IPS DF 4.7 (cell line): ENCODE data around the gene ZNF597.

Source experiments
- DNase-seq: peaks from one replicate; pipeline ENCODE4 v3.0.0-alpha.2; 2013; ENCODE audit warnings: low spot score; ENCODE audit errors: extremely low read depth

Gene ZNF597

DNA sequence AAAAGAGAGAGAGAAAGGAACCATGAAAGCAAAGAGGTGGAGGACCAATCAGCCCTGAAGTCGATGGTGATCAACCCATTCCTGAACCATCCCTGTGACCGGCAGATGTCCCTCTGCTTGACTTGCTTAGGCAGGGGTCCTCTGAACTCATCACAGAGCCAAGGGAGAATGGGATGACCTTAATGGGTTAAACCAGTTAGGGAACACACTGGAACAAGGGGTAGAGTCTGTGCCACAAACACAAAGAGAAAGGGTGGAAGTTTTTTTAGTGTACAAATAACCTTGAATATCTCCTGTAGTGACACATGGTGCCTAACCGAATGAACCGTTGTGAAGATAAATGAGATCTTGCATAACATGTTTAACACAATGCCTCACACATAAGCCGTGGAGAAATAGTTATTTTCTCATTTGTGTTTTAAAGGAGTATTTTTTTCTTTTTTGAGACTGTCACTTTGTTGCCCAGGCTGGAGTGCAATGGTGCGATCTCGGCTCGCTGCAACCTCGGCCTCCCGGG is 11.4 kb upstream of the ZNF597 start:
- no peak for DNase-seq

DNA sequence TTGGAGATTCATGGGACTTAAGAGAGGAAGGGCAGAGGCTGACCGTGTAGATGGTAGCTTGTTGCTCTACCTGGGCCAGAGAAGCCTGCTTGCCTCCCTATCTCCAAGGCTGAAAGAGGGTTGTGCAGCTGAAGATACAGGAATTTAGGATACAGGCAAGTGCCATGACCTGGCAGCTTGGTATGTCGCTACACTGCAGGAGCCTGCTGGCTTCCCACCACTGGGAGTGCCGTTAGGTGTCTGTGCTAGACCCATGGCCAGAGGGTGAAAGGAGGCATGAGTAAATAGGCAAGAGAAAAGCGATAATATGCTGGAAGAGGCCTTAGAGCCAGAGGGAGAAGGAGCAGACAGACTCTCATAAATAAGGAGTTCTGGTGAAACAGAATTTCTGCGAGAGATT is 10.8 kb upstream of the ZNF597 start:
- no peak for DNase-seq

DNA sequence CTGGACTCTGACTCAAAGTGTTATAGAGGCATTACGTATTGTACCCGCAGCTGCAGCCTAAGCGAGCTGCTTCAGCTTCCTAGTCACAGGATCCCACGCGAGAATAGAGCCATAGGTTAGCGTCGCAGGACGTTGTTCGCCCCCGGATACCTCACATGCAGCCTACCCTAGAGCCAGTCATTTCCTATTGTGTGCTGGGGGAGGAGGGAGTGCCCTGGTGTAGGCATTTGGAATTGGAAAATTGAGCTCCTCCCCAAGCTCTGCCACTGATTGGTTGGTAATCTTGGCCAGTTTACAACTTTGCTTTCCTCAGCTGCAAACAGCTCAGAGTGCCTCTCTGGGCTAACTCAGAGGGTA is 706 bp upstream of the ZNF597 start:
- no peak for DNase-seq

DNA sequence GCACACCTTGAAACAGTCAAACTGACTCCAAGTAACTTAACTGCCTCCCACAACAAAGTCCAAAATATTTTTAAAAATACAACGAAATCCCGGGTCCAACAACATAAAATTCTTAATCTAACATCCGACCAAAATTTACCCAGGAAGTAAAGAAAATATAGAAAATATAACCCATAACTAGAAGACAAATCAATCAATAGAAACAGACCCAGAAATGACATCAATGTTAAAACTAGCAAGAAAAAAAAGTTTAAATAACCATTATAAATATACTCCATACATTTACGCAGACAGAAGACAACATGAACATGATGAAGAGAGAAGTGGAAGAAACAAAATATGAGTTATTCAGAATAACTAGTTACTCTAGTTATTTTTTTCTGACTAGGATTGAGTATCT is 3.7 kb downstream of the ZNF597 start:
- DNase-seq, result no peak

DNA sequence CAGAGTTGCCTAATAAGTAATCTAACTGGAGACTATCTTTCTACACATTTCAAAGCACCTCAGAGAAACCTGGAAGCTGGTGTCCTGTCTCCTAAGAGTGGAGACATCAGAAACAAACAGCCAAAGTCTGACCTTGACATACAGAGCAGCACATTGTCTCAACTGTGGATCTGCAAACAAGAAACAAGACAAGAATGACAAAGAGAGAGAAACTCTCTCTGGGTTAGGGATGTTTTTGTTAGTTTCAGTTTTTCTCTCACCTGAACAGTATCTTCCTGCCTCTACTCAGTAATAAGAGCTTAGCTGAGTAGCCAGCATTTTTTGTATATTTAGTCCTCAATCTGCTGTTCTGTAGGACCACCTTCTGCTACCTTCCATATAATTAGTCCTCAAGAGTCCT is 8.9 kb downstream of the ZNF597 start:
- no peak for DNase-seq

DNA sequence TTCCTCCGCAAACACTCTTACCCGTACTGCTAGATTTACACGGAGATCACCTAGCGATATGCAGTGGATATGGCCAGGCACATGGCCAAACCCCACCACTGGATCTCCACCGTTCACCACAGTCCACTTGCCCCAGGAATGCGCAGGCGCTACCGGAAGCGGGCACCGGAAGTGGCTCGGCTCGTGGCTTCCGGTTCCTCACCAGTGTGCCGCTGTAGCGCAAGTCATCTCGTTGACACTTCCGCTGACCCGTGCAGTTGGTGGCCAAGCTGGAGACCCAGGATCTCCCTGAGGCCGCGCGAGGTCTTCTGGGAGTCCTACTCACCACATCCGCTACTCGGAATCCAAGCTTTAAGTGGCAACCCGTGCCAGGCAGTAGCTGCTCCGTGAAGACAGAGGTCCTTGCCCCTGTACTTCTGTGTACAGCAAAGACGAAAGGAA is 11.5 kb downstream of the ZNF597 start:
- no peak for DNase-seq

DNA sequence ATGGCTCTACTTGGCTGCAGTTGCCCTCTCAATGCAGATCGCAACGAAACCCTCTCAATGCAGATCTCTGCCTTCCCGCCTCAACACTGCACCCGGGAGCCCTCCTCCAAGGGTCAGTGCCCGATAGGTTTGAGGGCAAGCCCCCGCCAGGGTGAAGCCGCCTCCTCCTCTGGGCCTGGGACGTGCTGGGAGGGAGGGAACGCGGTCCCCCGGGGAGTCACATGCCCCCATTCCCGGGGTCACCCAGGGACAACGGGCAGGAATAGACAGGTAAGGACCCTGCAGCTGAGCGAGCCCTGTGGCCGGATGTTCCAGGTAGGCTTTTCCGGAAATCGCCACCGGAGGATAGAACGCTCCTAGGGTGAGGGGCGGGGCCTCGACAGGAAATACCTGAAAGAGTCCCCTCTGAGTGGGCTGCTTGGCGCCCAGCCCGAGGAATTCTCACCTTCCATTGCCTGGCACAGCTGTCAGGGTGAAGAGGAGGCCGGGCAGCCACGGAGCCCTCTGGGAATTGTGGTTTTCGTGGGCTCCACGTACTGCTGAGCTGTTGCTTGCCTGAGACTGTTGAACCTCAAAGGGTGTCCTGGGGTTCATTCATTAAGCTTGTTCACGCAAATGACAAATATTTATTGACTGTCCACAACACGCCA is 29.4 kb downstream of the ZNF597 start:
- DNase-seq, result no peak

DNA sequence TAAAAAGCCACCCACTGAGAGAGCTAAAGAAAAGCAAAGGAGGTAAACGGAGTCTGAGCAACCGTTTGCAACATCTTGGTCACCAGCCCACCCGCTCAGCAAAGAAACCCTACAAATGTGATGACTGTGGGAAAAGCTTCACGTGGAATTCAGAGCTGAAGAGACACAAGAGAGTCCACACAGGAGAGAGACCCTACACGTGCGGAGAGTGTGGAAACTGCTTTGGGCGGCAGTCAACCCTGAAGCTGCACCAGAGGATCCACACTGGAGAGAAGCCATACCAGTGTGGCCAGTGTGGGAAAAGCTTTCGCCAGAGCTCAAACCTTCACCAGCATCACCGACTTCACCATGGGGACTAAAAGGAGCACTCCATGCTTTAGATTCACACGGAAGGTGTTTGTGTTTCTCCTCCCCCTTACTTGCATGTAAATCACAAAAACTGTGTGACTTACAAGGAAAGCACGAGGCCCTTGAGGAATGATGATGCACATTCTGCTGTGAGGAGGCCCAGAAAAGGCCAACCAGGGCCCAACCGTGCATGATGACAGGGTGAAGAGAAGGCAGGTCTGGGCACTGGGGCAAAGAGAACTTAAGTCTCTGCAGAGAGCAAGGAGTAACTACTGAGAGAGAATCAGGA is 34.6 kb downstream of the ZNF597 start:
- no peak for DNase-seq

DNA sequence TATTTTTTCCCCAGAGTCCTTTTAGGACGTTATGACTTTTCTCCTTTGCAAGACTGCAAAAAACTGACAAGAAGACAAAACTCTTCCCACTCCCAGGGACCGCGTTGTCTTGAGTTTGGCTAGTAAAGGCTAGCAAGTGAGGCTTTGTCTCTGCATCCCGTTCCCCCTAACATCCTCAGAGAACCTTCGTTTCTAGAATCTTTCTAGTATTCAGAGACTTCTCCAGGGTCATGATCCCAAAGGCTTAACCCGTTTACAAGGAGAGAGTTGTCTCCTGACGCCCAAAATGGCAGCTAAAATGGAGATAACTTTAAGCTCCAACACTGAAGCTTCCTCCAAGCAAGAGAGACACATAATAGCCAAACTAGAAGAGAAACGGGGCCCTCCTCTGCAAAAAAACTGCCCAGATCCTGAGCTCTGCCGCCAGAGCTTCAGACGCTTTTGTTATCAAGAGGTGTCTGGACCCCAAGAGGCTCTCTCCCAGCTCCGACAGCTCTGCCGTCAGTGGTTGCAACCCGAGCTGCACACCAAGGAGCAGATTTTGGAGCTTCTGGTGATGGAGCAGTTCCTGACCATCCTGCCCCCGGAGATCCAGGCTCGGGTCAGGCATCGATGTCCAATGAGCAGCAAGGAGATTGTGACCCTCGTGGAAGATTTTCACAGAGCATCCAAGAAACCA is 41.4 kb downstream of the ZNF597 start:
- no peak for DNase-seq

DNA sequence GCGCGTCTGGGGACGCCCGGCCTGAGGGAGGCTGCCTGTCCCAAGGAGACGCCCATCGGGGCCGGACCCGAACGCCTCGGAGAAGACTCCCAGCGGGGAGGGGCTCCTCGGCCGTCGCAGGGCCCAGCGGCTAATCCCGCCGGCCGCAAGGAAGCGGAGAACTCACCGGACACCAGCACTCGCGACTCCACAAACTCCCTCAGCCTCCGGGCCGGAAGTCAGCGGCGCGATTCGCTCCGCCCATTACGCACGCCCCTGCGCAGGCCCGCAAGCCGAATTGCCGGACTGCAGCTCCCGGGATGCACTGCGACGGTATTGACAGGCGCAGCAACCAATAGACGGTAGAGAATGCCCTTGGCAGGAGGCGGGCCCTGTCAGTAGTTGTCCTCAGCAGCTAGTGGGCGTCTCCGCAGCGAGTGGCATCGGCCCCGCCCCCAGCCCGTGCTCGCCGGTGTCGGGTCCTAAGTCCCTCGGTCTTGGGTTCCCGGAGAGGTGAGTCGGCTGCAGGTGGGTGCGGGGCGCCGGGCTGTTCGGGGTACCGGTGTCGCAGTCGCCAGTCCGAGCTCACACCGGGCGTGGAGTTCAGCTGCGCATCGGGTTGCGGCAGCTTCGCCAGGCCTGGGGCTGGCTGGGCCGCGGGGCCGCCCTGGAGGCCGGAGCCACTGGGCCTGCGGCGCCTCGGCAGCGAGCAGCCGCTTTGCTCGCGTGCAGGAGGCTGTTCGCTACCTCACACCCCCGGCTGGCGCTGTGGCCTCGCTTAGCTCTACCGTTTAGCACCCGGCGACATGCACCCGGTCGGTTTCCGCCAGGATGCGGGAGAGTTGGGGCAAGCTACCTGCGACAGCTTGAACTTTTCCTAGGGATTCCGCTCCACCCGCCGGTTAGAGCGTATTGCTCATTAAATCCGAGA is 42.3 kb downstream of the ZNF597 start, which contains the start of the genes ZNF174 and ZSCAN32:
Gene ZNF174 (plus strand): TSS at position 437 of the 910 bp plus-strand sequence. CDS start 790 bp downstream, outside the sequence.
Gene ZSCAN32 (minus strand): TSS at position 226 of the 910 bp plus-strand sequence. CDS start 3,447 bp downstream, outside the sequence.
- DNase-seq, result peak; percentile 96

DNA sequence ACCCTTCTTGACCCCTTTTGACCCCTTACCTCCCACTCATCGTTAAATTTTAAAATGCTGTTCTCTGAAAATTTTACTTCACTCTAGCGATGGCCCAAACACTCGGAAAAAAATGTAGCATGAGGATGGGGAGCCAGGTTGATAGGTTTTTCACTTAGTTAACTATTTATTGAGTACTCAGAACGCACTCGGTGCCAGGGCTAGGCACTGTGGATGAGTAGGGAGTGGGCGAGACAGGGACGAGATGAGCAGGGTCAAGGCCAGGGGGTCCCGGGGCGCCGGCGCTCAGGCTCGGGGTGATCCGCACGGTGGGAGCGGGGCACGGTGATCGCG is 42.9 kb downstream of the ZNF597 start:
- DNase-seq, result no peak

DNA sequence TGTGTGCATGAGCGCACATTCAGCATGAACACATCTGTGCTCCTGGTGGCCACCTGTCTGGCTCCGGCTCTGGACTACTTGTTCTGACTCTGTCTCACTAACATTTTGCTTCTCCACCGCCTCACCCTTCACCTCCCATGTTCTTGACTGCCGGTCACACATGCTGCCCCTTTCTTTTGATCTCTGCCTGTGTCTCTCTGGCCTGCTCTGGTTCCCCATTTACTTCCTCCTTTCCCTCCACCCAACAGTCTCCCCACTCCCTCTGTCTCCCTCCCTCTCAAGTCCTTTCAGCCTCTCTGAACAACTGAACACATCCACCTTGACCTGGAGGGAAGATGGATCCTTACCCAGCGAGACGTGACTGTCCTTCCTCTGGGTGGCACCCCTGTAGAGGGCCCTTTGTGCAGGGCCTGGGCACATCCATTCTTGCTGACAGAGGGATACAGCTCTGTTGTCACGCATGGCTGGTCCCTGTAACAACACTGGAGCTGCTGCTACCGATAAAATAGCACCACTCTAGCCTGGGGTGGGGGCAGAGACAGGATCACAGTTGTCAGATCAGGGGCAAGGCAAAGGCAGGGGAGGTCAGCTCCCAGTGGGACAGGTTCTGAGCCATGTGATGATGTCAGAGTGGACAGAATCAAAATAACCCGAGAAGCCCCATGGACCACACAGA is 53.5 kb downstream of the ZNF597 start:
- no peak for DNase-seq

DNA sequence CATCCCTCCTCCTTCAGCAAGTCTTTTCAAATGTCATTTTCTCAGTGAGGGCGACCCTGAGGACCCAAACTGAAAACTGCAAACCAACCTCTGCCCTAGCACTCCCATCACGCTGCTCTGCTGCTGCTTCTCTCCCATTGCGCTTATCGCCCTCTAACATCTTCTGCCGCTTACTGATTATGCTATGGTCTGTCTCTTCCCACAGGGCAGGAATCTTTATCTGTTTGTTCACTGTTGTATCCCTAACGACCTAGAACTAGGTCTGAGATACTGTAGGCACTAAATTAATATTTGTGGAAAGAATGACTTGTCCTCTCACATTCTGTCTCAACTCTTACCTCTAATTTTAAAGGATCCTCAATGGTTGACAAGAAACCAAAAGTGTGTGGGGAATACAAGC is 55.0 kb downstream of the ZNF597 start:
- DNase-seq, result no peak

DNA sequence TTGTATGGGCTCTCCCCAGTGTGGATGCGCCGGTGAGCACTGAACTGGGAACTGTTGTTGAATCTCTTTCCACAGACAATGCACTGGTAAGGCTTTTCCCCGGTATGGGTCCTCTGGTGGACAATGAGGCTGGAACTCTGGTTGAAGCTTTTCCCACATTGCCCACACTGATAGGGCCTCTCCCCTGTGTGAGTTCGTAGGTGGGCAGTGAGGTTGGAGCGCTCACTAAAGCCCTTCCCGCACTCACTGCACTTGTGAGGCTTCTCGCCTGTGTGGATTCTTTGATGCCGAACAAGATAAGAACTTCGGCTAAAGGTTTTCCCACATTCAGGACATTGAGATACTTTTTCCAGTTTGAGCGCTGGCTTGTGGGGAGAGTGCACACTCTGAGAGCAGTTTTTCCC is 60.3 kb downstream of the ZNF597 start:
- no peak for DNase-seq
